ENCODE results near the gene KRTAP5-5.
"Not testable (repeated sequence)": the region's sequence is repeated elsewhere in the genome, so short reads cannot be mapped to it uniquely, and the experiment has no call there.

The KRTAP5-5 gene

GRCh38 chr11:1629326-1630185, at the start of gene KRTAP5-5:
KRTAP5-5 (plus strand) TSS chr11:1629775; CDS start chr11:1629841, 66 bp downstream.
- DNase-seq: no peak

- no peak for DNase-seq
These were observed 47.6 kb upstream of the KRTAP5-5 start for GRCh38 chr11:1581976-1582375.

DNA sequence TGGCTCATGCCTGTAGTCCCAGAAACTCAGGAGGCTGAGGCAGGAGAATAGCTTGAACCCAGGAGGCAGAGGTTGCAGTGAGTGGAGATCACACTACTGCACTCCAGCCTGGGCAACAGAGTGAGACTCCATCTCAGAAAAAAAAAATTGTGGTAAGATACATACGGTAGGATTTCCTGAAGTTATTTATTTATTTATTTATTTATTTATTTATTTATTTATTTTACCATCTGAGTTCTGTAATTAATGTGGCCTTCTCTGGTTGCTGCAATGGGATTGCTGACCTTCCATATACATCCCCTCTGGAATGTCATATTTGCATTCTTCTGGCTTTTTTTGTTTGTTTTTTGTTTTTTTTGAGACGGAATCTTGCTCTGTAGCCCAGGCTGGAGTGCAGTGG, 46.7 kb upstream of the KRTAP5-5 start:
- not testable (repeated sequence) for DNase-seq

GRCh38 chr11:1584661-1585370, 44.8 kb upstream of the KRTAP5-5 start, which contains the start of gene KRTAP5-1:
KRTAP5-1 (minus strand) TSS chr11:1585283; CDS start chr11:1585249, 34 bp downstream.
- not testable (repeated sequence) for DNase-seq

GRCh38 chr11:1586699-1587098, 42.9 kb upstream of the KRTAP5-5 start:
- no peak for DNase-seq

DNA sequence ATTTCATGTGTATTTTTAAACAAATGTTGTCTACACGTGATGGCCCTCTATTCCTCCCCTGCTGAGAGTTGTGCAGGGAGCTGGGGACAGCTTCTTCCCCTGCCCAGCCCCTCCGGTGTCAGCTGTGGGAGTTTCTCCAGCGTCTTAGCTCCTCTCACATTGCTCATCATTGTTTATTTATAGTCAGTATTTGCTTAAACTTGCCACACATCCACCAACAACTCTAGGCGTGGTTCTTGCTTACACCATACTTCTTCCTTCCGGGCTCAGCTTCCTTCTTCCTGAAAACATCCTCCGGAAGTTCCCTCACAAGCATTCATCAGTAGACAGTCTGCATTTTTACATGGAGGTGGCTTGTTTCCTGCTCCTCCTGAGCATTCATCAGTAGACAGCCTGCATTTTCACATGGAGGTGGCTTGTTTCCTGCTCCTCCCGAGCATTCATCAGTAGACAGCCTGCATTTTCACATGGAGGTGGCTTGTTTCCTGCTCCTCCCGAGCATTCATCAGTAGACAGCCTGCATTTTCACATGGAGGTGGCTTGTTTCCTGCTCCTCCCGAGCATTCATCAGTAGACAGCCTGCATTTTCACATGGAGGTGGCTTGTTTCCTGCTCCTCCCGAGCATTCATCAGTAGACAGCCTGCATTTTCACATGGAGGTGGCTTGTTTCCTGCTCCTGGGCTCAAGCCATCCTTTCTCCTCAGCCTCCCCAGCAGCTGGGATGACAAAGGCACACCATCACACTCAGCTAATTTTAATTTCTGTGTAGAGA, 40.2 kb upstream of the KRTAP5-5 start:
- DNase-seq: not testable (repeated sequence)

DNA sequence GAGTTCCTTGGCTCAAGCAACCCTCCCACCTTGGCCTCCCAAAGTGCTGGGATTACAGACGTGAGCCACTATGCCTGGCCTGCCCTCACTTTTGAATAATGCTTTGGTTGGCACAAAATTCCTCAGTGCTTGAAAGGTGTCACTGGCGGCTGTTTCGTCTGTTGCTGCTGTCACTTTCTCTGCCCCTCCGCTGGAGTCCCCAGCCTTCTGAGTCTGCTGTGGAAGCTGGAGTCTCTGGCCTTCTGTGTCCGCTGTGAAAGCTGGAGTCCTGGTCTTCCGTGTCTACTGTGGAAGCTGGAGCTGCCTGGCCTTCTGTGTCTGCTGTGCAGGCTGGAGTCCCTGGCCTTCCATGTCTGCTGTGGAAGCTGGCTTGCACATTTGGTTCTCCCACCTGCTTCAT, 39.6 kb upstream of the KRTAP5-5 start:
- no peak for DNase-seq

DNA sequence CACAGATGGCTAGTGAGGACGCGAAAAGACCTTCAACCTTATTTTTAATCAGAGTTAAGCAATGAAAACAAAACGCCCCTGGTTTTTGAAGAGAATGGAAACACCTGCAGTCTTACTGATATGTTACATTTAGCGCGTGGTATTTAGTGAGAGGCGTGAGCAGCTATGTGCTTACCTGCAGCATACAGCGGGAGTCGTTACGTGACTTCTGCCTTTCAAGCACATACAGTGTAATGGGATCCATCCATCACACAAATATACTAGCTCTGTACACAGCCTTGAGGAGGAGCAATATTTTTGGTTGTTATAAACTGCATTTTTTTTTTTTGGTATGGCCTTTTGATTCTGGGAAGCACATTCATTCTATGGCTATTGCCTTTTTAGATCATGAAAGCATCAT, 36.9 kb upstream of the KRTAP5-5 start:
- DNase-seq: no peak

DNA sequence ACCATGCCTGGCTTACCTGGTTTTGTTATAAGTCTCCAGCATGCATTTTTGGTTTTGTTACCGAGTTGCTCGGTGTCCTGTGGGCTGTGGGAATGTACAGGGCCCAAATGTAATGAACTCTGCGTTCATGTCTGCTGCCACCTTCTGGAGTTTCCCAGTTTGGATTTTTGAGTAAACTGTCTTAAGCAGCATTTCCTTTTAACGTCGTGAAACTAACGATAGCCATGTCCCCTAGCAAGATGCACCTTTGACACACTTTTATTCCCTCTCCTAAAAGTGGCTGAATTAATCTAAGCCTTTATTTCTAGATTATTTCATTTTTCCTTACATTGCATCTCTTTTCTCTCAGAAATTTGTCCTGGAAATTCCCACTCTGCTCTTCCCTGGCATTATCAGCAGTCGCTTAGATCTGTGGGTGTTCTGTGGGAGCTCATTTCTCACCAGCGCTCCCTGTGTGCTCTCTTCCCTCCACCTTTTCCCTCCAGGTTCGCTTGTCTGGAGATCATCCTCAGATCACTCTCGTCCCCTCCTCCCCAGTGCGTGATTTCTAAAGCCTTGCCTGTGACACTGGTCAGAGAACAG, 33.5 kb upstream of the KRTAP5-5 start:
- not testable (repeated sequence) for DNase-seq

DNA sequence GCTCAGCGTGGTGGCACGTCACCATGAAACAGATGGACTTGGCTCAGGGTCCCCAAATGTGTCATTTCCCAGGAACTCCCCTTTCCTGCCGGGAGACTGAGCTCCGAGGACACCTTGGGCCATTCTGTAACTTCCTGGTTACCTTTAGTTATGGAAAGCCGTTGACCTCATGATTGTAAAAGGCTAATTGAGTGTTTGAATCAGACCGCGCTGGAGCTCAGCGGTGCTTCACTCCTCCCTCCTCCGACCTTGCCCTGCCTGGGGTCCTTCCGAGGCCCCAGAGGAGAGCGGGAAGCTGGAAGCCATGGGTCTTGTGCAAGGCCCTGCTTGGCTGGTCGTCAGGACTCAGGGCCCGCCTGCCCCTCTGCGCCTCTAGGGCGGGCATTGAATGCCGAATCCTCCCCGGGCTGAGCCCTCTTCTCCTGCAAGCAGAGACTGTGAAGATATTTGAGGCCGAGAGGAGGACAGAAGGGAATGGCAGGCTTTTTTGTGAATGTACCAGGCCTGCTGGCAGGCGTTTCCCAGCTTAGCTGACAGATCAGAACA, 32.9 kb upstream of the KRTAP5-5 start:
- not testable (repeated sequence) for DNase-seq

DNA sequence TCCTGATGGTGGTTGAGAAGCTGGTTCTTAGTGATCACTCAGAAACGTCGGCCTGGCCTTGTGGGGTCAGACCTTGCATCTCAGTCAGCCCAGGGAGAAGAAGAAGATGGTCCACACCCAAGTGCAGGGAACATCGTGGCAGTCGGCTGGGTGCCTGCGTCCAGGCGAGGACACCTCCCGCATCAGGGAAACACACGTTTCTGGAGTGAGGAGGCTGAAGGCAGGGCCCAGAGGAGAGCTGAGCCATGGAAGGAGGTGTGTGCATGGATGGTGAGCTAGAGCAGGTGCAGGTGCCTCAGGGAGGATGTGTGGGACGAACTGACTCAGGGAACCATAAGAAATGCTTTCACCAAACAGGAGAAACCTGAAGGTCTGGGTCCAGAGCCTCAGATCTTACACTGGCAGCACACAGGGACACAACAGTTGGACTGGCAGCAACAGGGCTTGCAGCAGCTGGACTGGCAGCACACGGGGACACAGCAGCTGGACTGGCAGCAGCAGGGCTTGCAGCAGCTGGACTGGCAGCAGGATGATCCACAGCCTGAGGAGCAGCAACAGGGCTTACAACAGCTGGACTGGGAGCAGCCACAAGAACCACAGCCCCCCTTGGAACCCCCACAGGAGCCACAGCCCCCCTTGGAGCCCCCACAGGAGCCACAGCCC, 32.1 kb upstream of the KRTAP5-5 start:
- no peak for DNase-seq

- no peak for DNase-seq
These were observed 31.6 kb upstream of the KRTAP5-5 start, which contains the start of gene KRTAP5-2 for GRCh38 chr11:1597994-1598380. KRTAP5-2 (minus strand) TSS chr11:1598294; CDS start chr11:1598250, 44 bp downstream.

DNA sequence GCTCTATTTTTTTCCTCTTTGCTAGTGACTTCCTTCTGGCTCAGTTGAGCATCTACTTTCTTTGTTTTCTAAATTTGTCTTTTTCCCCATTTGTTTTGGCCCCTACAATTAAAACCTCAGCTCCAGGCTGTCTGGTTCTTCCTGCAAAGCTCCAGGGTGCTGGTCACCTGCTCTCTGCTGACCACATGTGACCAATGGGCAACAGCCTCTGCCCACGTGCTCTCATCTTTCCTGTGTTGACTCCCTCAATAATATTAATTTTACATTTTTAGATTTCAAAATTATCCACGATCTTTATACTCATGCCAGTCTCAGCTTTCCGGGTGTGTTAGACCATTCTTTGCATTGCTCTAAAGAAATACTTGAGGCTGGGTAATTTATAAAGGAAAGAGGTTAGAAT, 31.2 kb upstream of the KRTAP5-5 start:
- DNase-seq: not testable (repeated sequence)

GRCh38 chr11:1598816-1599215, 30.8 kb upstream of the KRTAP5-5 start:
- no peak for DNase-seq

DNA sequence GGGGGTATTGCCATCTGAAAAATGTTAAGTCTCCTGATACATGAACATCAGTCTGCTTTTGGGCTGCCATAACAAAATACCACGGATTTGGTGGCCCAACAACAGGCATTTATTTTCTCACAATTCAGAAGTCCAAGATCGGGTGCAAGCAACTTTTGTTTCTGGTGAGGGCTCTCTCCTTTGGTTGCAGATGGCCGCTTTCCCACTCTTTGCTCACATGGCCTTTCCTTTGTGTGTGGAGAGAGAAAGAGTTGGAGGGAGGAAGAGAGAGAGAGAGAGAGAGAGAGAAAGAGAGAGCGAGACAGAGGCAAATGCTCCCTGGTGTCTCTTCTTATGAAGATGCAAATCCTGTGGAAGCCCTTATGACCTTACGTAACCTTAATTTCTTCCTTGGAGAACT, 28.9 kb upstream of the KRTAP5-5 start:
- DNase-seq: no peak

DNA sequence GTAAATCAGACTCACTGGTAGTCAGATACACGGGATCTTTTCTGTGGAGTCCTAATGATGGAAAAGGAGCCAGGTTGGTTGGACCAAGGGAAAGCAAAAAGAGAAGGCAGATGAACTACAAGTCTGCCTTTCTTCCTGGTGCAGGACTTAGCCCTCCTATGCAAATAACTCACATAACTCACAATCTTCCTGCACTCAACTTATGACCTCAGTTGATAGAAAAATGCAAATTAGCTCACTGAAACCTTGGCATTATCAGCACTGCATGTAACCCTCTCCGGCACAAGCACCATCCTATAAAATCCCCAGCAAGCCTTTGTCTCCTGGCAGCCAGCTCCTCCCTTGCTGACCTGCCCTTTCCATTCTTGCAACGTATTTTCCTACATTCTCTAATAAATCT, 27.9 kb upstream of the KRTAP5-5 start:
- not testable (repeated sequence) for DNase-seq

GRCh38 chr11:1603629-1604028, 25.9 kb upstream of the KRTAP5-5 start:
- no peak for DNase-seq

- DNase-seq: no peak
These were observed 25.4 kb upstream of the KRTAP5-5 start for GRCh38 chr11:1604181-1604580.

DNA sequence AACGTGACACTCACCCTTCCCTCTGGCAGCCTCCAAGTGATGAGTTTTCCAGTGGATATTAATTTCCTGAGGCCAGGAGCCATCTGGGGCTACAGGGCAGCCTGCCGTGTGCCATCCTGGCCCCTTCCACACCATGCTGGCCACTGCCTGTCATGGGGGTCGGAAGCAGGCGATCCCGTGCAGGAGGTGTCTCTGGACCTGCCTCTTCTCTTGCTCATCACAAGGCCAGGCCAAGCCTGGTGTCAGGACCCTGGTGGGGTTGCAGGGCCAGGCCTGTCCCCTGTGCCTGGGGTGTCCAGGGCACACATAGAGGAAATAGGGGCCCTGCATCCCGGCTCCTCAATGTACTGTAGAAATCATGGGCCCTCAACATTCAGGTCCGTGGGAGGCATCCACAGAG, 24.9 kb upstream of the KRTAP5-5 start:
- no peak for DNase-seq

GRCh38 chr11:1605923-1606322, 23.7 kb upstream of the KRTAP5-5 start:
- not testable (repeated sequence) for DNase-seq

DNA sequence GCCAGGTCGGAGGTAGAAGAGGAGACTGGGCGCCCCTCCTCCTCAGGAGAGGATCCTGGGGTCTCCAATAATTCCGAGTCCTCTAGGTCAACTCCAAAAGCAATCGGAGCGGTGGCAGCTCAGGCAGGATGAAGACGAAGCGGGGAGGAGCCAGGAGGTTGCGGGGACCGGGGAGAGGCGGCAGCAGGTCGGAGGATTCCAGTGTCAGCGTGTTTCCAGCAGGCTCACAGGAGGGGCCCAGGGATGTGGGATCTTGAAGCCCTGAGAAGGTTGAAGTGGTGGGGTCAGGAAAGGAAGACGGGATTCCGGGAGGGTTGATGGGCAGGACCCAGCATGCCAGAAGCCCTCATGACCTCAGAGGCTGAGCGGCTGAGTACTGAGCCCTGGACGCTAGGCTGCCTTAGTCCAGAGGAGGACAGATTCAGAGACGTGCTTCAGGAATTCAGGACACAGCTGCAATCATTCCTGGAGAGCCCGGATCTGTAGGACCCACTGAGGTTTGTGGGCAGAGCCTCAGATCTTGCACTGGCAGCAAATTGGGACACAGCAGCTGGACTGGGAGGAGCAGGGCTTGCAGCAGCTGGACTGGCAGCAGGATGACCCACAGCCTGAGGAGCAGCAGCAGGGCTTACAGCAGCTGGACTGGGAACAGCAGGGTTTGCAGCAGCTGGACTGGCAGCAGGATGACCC, 22.3 kb upstream of the KRTAP5-5 start:
- DNase-seq: not testable (repeated sequence)

Data from NCI-H1092 (cell line).